Prostate gland (tissue), 2 donors: ENCODE measurements around the gene ZNF366.

Source experiments
- CTCF ChIP-seq, 4 experiments: fragments of 200-600 bp in 2 of 4; fragments of 450-650 bp in 2 of 4; sonication (generic) in 2 of 4; IDR thresholded peaks; 1 replicate in 3 of 4; 2 replicates in 1 of 4; pipeline ENCODE4 v1.5.1; 2016 to 2019; ENCODE audit warnings: antibody characterized with exemption in 4 of 4, mild to moderate bottlenecking in 2 of 4, moderate library complexity in 2 of 4
- POLR2A ChIP-seq: fragments of 450-650 bp; IDR thresholded peaks from one replicate; pipeline ENCODE4 v1.6.1; 2016; ENCODE audit warnings: antibody characterized with exemption, mild to moderate bottlenecking
- POLR2AphosphoS5 ChIP-seq: sonication (generic); formaldehyde crosslinking; IDR thresholded peaks from one replicate; pipeline ENCODE4 v1.6.1; 2017; ENCODE audit warnings: antibody characterized with exemption

- TF ChIP-seq POLR2AphosphoS5 = no peak
- no peak for TF ChIP-seq CTCF (IDR thresholded peaks at IDR 0.05)
- TF ChIP-seq POLR2A = no peak
Observed at GRCh38 chr5:72539726-72540125, 32.5 kb upstream of the ZNF366 start.
